NCI-H1092 (cell line): ENCODE measurements around the gene IGSF3.
"Not testable (repeated sequence)": the region's sequence is repeated elsewhere in the genome, so short reads cannot be mapped to it uniquely, and the experiment has no call there.

Experiments used
- DNase-seq: peaks from one replicate; lab custom pipeline; 2025; lab: John Stamatoyannopoulos, UW

Gene IGSF3

GRCh38 chr1:116661633-116662032 lies 5.9 kb downstream of the IGSF3 start:
- DNase-seq: no peak

GRCh38 chr1:116658645-116659044 lies 8.9 kb downstream of the IGSF3 start:
- DNase-seq: not testable (repeated sequence)

GRCh38 chr1:116657836-116658235 lies 9.7 kb downstream of the IGSF3 start:
- not testable (repeated sequence) for DNase-seq

GRCh38 chr1:116654351-116654750 lies 13.2 kb downstream of the IGSF3 start:
- DNase-seq: no peak

GRCh38 chr1:116652598-116652997 lies 14.9 kb downstream of the IGSF3 start:
- not testable (repeated sequence) for DNase-seq

- not testable (repeated sequence) for DNase-seq
Measured at GRCh38 chr1:116650781-116651180, 16.8 kb downstream of the IGSF3 start.

GRCh38 chr1:116649041-116649440 lies 18.5 kb downstream of the IGSF3 start:
- DNase-seq: not testable (repeated sequence)

- DNase-seq: not testable (repeated sequence)
Measured at GRCh38 chr1:116648325-116648724, 19.2 kb downstream of the IGSF3 start.

- not testable (repeated sequence) for DNase-seq
Measured at GRCh38 chr1:116647186-116647585, 20.3 kb downstream of the IGSF3 start.

- DNase-seq: not testable (repeated sequence)
Measured at GRCh38 chr1:116646673-116647170, 20.8 kb downstream of the IGSF3 start.

GRCh38 chr1:116645802-116646672 lies 21.5 kb downstream of the IGSF3 start:
- DNase-seq: not testable (repeated sequence)

GRCh38 chr1:116644993-116645392 lies 22.5 kb downstream of the IGSF3 start:
- not testable (repeated sequence) for DNase-seq

- not testable (repeated sequence) for DNase-seq
Measured at GRCh38 chr1:116644096-116644495, 23.4 kb downstream of the IGSF3 start.

GRCh38 chr1:116643281-116643751 lies 24.2 kb downstream of the IGSF3 start:
- not testable (repeated sequence) for DNase-seq

- peak; percentile 42 for DNase-seq
Measured at GRCh38 chr1:116642311-116643280, 24.9 kb downstream of the IGSF3 start.

- not testable (repeated sequence) for DNase-seq
Measured at GRCh38 chr1:116637583-116637982, 29.9 kb downstream of the IGSF3 start.

- DNase-seq: not testable (repeated sequence)
Measured at GRCh38 chr1:116636584-116636983, 30.9 kb downstream of the IGSF3 start.

- not testable (repeated sequence) for DNase-seq
Measured at GRCh38 chr1:116634386-116634785, 33.1 kb downstream of the IGSF3 start.

GRCh38 chr1:116631996-116632925 lies 35.3 kb downstream of the IGSF3 start:
- not testable (repeated sequence) for DNase-seq

- not testable (repeated sequence) for DNase-seq
Measured at GRCh38 chr1:116631554-116631953, 36.0 kb downstream of the IGSF3 start.

- DNase-seq: not testable (repeated sequence)
Measured at GRCh38 chr1:116630057-116630456, 37.5 kb downstream of the IGSF3 start.
